ENCODE data around the gene MAPK1.
"Not testable (repeated sequence)": the region's sequence is repeated elsewhere in the genome, so short reads cannot be mapped to it uniquely, and the experiment has no call there.

Gene MAPK1

GRCh38 chr22:21725956-21726649 lies 141.3 kb downstream of the MAPK1 start:
- Histone ChIP-seq H3K4me3 (ENCODE audit: low read length) (no peak overlapping the region), H3K9me2 (replicated peaks; ENCODE audit: control insufficient read depth, low read length) (no peaks in the 10 kb centered on the region), H3K4me2 (ENCODE audit: low read length) (no peak overlapping the region), H3K79me2 (ENCODE audit: control insufficient read depth, low read length) (no peaks in the 10 kb centered on the region), H3K36me3 (ENCODE audit: control insufficient read depth, low read length) (no peaks in the 10 kb centered on the region), H3K9me3 (ENCODE audit: control insufficient read depth, insufficient read depth, low read length) (no peaks in the 10 kb centered on the region), H3K4me1 (ENCODE audit: control insufficient read depth, low read length) (peaks cover 22% of the 10 kb centered on the region), H4K20me1 (ENCODE audit: control insufficient read depth, insufficient read depth, low read depth, low read length) (peaks cover 3% of the 10 kb centered on the region; the same call in 1 of the 2 replicates), H3K27me3 (ENCODE audit: control insufficient read depth, low read length) (no peaks in the 10 kb centered on the region), H3F3A (ENCODE audit: control insufficient read depth, insufficient read depth) (no peaks in the 10 kb centered on the region), H3K27ac (ENCODE audit: low read depth, low read length) (no peak overlapping the region)
- no peak for TF ChIP-seq EZH2phosphoT487 (IDR thresholded peaks at IDR 0.05; ENCODE audit: borderline replicate concordance, low read length)
- TF ChIP-seq, protein P1, sequence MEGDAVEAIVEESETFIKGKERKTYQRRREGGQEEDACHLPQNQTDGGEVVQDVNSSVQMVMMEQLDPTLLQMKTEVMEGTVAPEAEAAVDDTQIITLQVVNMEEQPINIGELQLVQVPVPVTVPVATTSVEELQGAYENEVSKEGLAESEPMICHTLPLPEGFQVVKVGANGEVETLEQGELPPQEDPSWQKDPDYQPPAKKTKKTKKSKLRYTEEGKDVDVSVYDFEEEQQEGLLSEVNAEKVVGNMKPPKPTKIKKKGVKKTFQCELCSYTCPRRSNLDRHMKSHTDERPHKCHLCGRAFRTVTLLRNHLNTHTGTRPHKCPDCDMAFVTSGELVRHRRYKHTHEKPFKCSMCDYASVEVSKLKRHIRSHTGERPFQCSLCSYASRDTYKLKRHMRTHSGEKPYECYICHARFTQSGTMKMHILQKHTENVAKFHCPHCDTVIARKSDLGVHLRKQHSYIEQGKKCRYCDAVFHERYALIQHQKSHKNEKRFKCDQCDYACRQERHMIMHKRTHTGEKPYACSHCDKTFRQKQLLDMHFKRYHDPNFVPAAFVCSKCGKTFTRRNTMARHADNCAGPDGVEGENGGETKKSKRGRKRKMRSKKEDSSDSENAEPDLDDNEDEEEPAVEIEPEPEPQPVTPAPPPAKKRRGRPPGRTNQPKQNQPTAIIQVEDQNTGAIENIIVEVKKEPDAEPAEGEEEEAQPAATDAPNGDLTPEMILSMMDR (IDR thresholded peaks at IDR 0.05; ENCODE audit: low read depth, low read length, poor library complexity, severe bottlenecking): no peak

DNA sequence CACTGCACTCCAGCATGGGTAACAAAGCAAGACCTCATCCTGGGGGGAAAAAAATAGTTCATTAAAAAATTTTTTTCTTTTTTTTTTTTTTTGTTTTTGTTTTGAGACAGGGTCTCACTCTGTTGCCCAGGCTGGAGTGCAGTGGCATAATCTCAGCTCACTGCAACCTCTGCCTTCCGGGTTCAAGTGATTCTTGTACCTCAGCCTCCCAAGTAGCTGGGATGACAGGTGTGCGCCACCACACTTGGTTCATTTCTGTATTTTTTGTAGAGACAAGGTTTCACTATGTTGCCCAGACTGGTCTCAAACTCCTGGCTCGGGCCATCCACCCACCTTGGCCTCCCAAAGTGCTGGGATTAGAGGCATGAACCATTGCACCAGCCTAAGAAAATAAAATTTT lies 142.9 kb downstream of the MAPK1 start:
- H3K4me3 ChIP-seq (ENCODE audit: low read length); H4K20me1 ChIP-seq (ENCODE audit: control insufficient read depth, insufficient read depth, low read depth, low read length); H3K27ac ChIP-seq (ENCODE audit: low read depth, low read length); H3K4me2 ChIP-seq (ENCODE audit: low read length); H3K9me3 ChIP-seq (ENCODE audit: control insufficient read depth, insufficient read depth, low read length); H3F3A ChIP-seq (ENCODE audit: control insufficient read depth, insufficient read depth); H3K9me2 ChIP-seq (replicated peaks; ENCODE audit: control insufficient read depth, low read length); H3K27me3 ChIP-seq (ENCODE audit: control insufficient read depth, low read length); H3K79me2 ChIP-seq (ENCODE audit: control insufficient read depth, low read length); H3K36me3 ChIP-seq (ENCODE audit: control insufficient read depth, low read length): not testable (repeated sequence)
- peaks cover 32% of the 10 kb centered on the region for H3K4me1 ChIP-seq (ENCODE audit: control insufficient read depth, low read length)

DNA sequence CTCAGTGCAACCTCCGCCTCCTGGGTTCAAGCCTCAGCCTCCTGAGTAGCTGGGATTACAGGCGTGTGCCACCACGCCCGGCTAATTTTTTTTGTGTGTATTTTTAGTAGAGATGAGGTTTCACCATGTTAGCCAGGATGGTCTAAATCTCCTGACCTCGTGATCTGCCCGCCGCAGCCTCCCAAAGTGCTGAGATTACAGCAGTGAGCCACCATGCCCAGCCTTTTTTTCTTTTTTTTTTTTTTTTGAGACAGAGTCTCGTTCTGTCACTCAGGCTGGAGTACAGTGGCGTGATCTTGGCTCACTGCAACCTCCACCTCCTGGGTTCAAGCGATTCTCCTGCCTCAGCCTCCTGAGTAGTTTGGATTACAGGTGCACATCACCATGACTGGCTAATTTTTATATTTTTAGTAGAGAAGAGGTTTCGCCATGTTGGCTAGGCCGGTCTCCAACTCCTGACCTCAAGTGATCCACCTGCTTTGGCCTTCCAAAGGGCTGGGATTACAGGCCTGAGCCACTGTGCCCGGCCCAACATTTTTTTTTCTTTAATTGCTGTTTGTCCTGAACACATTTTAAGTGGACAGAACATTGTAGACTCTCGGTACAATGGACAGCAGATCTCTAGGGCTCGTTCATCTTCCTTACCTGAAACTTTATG lies 146.1 kb downstream of the MAPK1 start:
- H3K9me2 ChIP-seq (replicated peaks; ENCODE audit: control insufficient read depth, low read length); H4K20me1 ChIP-seq (ENCODE audit: control insufficient read depth, insufficient read depth, low read depth, low read length); H3K79me2 ChIP-seq (ENCODE audit: control insufficient read depth, low read length); H3K27ac ChIP-seq (ENCODE audit: low read depth, low read length); H3K4me2 ChIP-seq (ENCODE audit: low read length); H3K27me3 ChIP-seq (ENCODE audit: control insufficient read depth, low read length); H3K9me3 ChIP-seq (ENCODE audit: control insufficient read depth, insufficient read depth, low read length); H3K36me3 ChIP-seq (ENCODE audit: control insufficient read depth, low read length); H3K4me3 ChIP-seq (ENCODE audit: low read length): not testable (repeated sequence)
- Histone ChIP-seq H3K4me1 (ENCODE audit: control insufficient read depth, low read length) (peaks cover 43% of the 10 kb centered on the region), H3F3A (ENCODE audit: control insufficient read depth, insufficient read depth) (peaks cover 18% of the 10 kb centered on the region)

GRCh38 chr22:21720191-21720859 lies 147.1 kb downstream of the MAPK1 start:
- not testable (repeated sequence) for H3K4me2 ChIP-seq (ENCODE audit: low read length); H3K27me3 ChIP-seq (ENCODE audit: control insufficient read depth, low read length); H3K27ac ChIP-seq (ENCODE audit: low read depth, low read length); H3K9me3 ChIP-seq (ENCODE audit: control insufficient read depth, insufficient read depth, low read length); H3K79me2 ChIP-seq (ENCODE audit: control insufficient read depth, low read length); H3K4me3 ChIP-seq (ENCODE audit: low read length); H3K36me3 ChIP-seq (ENCODE audit: control insufficient read depth, low read length); H3K9me2 ChIP-seq (replicated peaks; ENCODE audit: control insufficient read depth, low read length); H4K20me1 ChIP-seq (ENCODE audit: control insufficient read depth, insufficient read depth, low read depth, low read length)
- Histone ChIP-seq H3K4me1 (ENCODE audit: control insufficient read depth, low read length) (peaks cover 41% of the 10 kb centered on the region), H3F3A (ENCODE audit: control insufficient read depth, insufficient read depth) (peaks cover 18% of the 10 kb centered on the region)

Data from DOHH2 (cell line).